Karpas-422 (cell line): Measurements from ENCODE around the gene TNS1. TPM values are rescaled to one million over a fixed set of nuclear protein-coding genes. Genes with fewer than 3 reads are reported as not detected.
A peak's percentile ranks its signal among the peaks of the same experiment; 100 is the strongest.

Experiments
- DNase-seq: peaks from one replicate; pipeline ENCODE4 v3.0.0-alpha.2; 2015
- H2AFZ ChIP-seq: fragments of 200-600 bp; sonication (generic); 2 replicates; pipeline ENCODE4 v1.6.1; 2014; ENCODE audit warnings: antibody characterized with exemption, low read length, mixed read lengths
- H3K27ac ChIP-seq: fragments of 200-600 bp; sonication (generic); 2 replicates; pipeline ENCODE4 v1.5.1; 2014; ENCODE audit warnings: mild to moderate bottlenecking, low read length, moderate library complexity
- H3K27me3 ChIP-seq: fragments of 200-600 bp; sonication (generic); 2 replicates; pipeline ENCODE4 v1.6.1; 2014; ENCODE audit warnings: low read length, mixed read lengths
- H3K36me3 ChIP-seq: fragments of 200-600 bp; sonication (generic); 2 replicates; pipeline ENCODE4 v1.6.1; 2014; ENCODE audit warnings: low read length, mixed read lengths; ENCODE audit not compliant: insufficient read depth
- H3K4me1 ChIP-seq: fragments of 200-600 bp; sonication (generic); 2 replicates; pipeline ENCODE4 v1.6.1; 2014; ENCODE audit warnings: mild to moderate bottlenecking, low read length, mixed read lengths
- H3K4me2 ChIP-seq: fragments of 200-600 bp; sonication (generic); 2 replicates; pipeline ENCODE4 v1.6.1; 2014; ENCODE audit warnings: low read length, low read depth, mild to moderate bottlenecking; ENCODE audit not compliant: poor library complexity, severe bottlenecking
- H3K4me3 ChIP-seq: fragments of 200-600 bp; sonication (generic); 2 replicates; pipeline ENCODE4 v1.5.1; 2014; ENCODE audit warnings: mild to moderate bottlenecking, antibody characterized with exemption, low read length, mixed read lengths
- H3K79me2 ChIP-seq: fragments of 200-600 bp; sonication (generic); 2 replicates; pipeline ENCODE4 v1.6.1; 2014; ENCODE audit warnings: mild to moderate bottlenecking, low read length, mixed read lengths
- H3K9ac ChIP-seq: fragments of 200-600 bp; sonication (generic); 2 replicates; pipeline ENCODE4 v1.6.0; 2014; ENCODE audit warnings: low read length
- H3K9me2 ChIP-seq: fragments of 200-600 bp; sonication (generic), shearing (Covaris generic); replicated peaks from 2 replicates; pipeline ENCODE4 v1.6.0; 2014; ENCODE audit warnings: mild to moderate bottlenecking, low read length, moderate library complexity; ENCODE audit not compliant: insufficient read depth
- H3K9me3 ChIP-seq: fragments of 300-700, 200-600 bp; sonication (generic); 2 replicates; pipeline ENCODE4 v1.6.1; 2014; ENCODE audit warnings: low read length, mixed read lengths
- H4K20me1 ChIP-seq: fragments of 200-600 bp; sonication (generic); 2 replicates; pipeline ENCODE4 v1.6.1; 2014; ENCODE audit warnings: mild to moderate bottlenecking, antibody characterized with exemption, low read length, low read depth; ENCODE audit not compliant: insufficient read depth
- total RNA-seq: library from RNA; depleted of rRNA; stranded (reverse); fragments of >200 nt; shearing (Covaris generic); gene quantifications from 2 replicates; pipeline ENCODE4 v1.2.3, GENCODE V29; 2014; ENCODE audit warnings: low replicate concordance

TNS1 gene
- total RNA-seq, 1 experiment from 2014 or later, result 1.7 TPM

- Histone ChIP-seq H3K9ac (no peak overlapping the region), H2AFZ (no peak overlapping the region), H3K27me3 (no peaks in the 10 kb centered on the region), H3K4me3 (no peak overlapping the region), H3K79me2 (no peaks in the 10 kb centered on the region), H3K4me2 (no peak overlapping the region), H3K9me3 (no peaks in the 10 kb centered on the region), H3K9me2 (no peaks in the 10 kb centered on the region), H4K20me1 (no peaks in the 10 kb centered on the region), H3K4me1 (no peaks in the 10 kb centered on the region), H3K27ac (no peak overlapping the region), H3K36me3 (no peaks in the 10 kb centered on the region)
- DNase-seq, result no peak
These were observed 226.8 kb downstream of the TNS1 start for GRCh38 chr2:217775920-217776503.

- no peak overlapping the region for H3K9ac ChIP-seq
- H3K4me3 ChIP-seq, result no peak overlapping the region
- H4K20me1 ChIP-seq, result no peaks in the 10 kb centered on the region
- no peaks in the 10 kb centered on the region for H3K4me1 ChIP-seq
- no peaks in the 10 kb centered on the region for H3K9me2 ChIP-seq
- H3K36me3 ChIP-seq, result no peaks in the 10 kb centered on the region
- H3K9me3 ChIP-seq, result no peaks in the 10 kb centered on the region
- DNase-seq, result no peak
- no peaks in the 10 kb centered on the region for H3K27me3 ChIP-seq
- no peaks in the 10 kb centered on the region for H3K79me2 ChIP-seq
- H3K27ac ChIP-seq, result no peak overlapping the region
- H3K4me2 ChIP-seq, result no peak overlapping the region
- no peak overlapping the region for H2AFZ ChIP-seq
These were observed 228.6 kb downstream of the TNS1 start for GRCh38 chr2:217774232-217774631.

GRCh38 chr2:217773539-217773938 is 229.3 kb downstream of the TNS1 start:
- Histone ChIP-seq H2AFZ (no peak overlapping the region), H3K79me2 (no peaks in the 10 kb centered on the region), H3K36me3 (no peaks in the 10 kb centered on the region), H3K9me3 (no peaks in the 10 kb centered on the region), H3K27ac (no peak overlapping the region), H3K4me3 (no peak overlapping the region), H3K9ac (no peak overlapping the region), H3K4me1 (no peaks in the 10 kb centered on the region), H3K9me2 (no peaks in the 10 kb centered on the region), H4K20me1 (no peaks in the 10 kb centered on the region), H3K27me3 (no peaks in the 10 kb centered on the region), H3K4me2 (no peak overlapping the region)
- no peak for DNase-seq

- Histone ChIP-seq H3K4me2 (no peak overlapping the region), H3K9me2 (no peaks in the 10 kb centered on the region), H3K9me3 (no peaks in the 10 kb centered on the region), H3K79me2 (no peaks in the 10 kb centered on the region), H3K9ac (no peak overlapping the region), H3K27ac (no peak overlapping the region), H4K20me1 (no peaks in the 10 kb centered on the region), H2AFZ (no peak overlapping the region), H3K36me3 (no peaks in the 10 kb centered on the region), H3K4me1 (no peaks in the 10 kb centered on the region), H3K4me3 (no peak overlapping the region), H3K27me3 (no peaks in the 10 kb centered on the region)
- no peak for DNase-seq
These were observed 236.4 kb downstream of the TNS1 start for GRCh38 chr2:217766356-217766755.

- H4K20me1 ChIP-seq, result no peaks in the 10 kb centered on the region
- H3K9me2 ChIP-seq, result no peaks in the 10 kb centered on the region
- H3K27me3 ChIP-seq, result no peaks in the 10 kb centered on the region
- no peak overlapping the region for H3K9ac ChIP-seq
- H3K9me3 ChIP-seq, result no peaks in the 10 kb centered on the region
- H3K4me2 ChIP-seq, result no peak overlapping the region
- no peak overlapping the region for H2AFZ ChIP-seq
- H3K79me2 ChIP-seq, result no peaks in the 10 kb centered on the region
- no peaks in the 10 kb centered on the region for H3K36me3 ChIP-seq
- no peak overlapping the region for H3K4me3 ChIP-seq
- H3K27ac ChIP-seq, result no peak overlapping the region
- no peaks in the 10 kb centered on the region for H3K4me1 ChIP-seq
- DNase-seq, result no peak
These were observed 241.0 kb downstream of the TNS1 start for GRCh38 chr2:217761645-217762277.

GRCh38 chr2:217759991-217760390 is 242.8 kb downstream of the TNS1 start:
- no peak for DNase-seq
- H3K27me3 ChIP-seq, result no peaks in the 10 kb centered on the region
- no peak overlapping the region for H2AFZ ChIP-seq
- no peak overlapping the region for H3K9ac ChIP-seq
- H3K4me1 ChIP-seq, result peaks cover 3% of the 10 kb centered on the region; the same call in 1 of the 2 replicates
- H3K4me2 ChIP-seq, result no peak overlapping the region
- no peaks in the 10 kb centered on the region for H3K79me2 ChIP-seq
- no peaks in the 10 kb centered on the region for H3K9me3 ChIP-seq
- H3K27ac ChIP-seq, result no peak overlapping the region
- no peaks in the 10 kb centered on the region for H3K36me3 ChIP-seq
- no peaks in the 10 kb centered on the region for H3K9me2 ChIP-seq
- H4K20me1 ChIP-seq, result no peaks in the 10 kb centered on the region
- H3K4me3 ChIP-seq, result no peak overlapping the region

GRCh38 chr2:217757108-217757463 is 245.7 kb downstream of the TNS1 start:
- no peak overlapping the region for H3K27ac ChIP-seq
- H3K79me2 ChIP-seq, result no peaks in the 10 kb centered on the region
- H3K9me2 ChIP-seq, result no peaks in the 10 kb centered on the region
- H3K4me2 ChIP-seq, result no peak overlapping the region
- H2AFZ ChIP-seq, result no peak overlapping the region
- no peak overlapping the region for H3K9ac ChIP-seq
- H3K9me3 ChIP-seq, result no peaks in the 10 kb centered on the region
- peaks cover 3% of the 10 kb centered on the region; the same call in 1 of the 2 replicates for H3K4me1 ChIP-seq
- H4K20me1 ChIP-seq, result no peaks in the 10 kb centered on the region
- no peaks in the 10 kb centered on the region for H3K27me3 ChIP-seq
- H3K4me3 ChIP-seq, result no peak overlapping the region
- H3K36me3 ChIP-seq, result no peaks in the 10 kb centered on the region
- no peak for DNase-seq

- H3K9ac ChIP-seq, result 0 out of 2 replicates have a peak overlapping the region, but pooled peaks have one; percentile 13
- H3K27ac ChIP-seq, result no peak overlapping the region
- no peaks in the 10 kb centered on the region for H4K20me1 ChIP-seq
- H3K79me2 ChIP-seq, result no peaks in the 10 kb centered on the region
- DNase-seq, result peak; percentile 86
- no peaks in the 10 kb centered on the region for H3K9me3 ChIP-seq
- no peaks in the 10 kb centered on the region for H3K36me3 ChIP-seq
- H3K27me3 ChIP-seq, result no peaks in the 10 kb centered on the region
- no peaks in the 10 kb centered on the region for H3K9me2 ChIP-seq
- no peak overlapping the region for H2AFZ ChIP-seq
- peak overlapping the region; percentile 18 for H3K4me2 ChIP-seq
- peaks cover 3% of the 10 kb centered on the region; the same call in 1 of the 2 replicates for H3K4me1 ChIP-seq
- H3K4me3 ChIP-seq, result peak overlapping the region; percentile 42; the same call in 1 of the 2 replicates
These were observed 246.3 kb downstream of the TNS1 start for GRCh38 chr2:217756375-217757107.
